DND-41 (cell line): ENCODE measurements around the gene HS3ST5.

ENCODE experiments used
- CTCF ChIP-seq: IDR thresholded peaks from 2 replicates; pipeline ENCODE4 v1.5.1; 2012; ENCODE audit warnings: borderline replicate concordance, low read length, moderate library complexity, mild to moderate bottlenecking; ENCODE audit not compliant: poor library complexity, severe bottlenecking; ENCODE audit errors: extremely low read depth
- EZH2 ChIP-seq: IDR thresholded peaks from 3 replicates; pipeline ENCODE4 v1.6.1; 2012; ENCODE audit warnings: borderline replicate concordance, low read depth, mild to moderate bottlenecking, moderate library complexity, low read length, inconsistent platforms; ENCODE audit not compliant: severe bottlenecking

- TF ChIP-seq CTCF = no peak
- TF ChIP-seq EZH2 = no peak
These were observed 242.4 kb downstream of the HS3ST5 start for GRCh38 chr6:114100215-114100994.
